GM19455 (cell line): Measurements from ENCODE around the gene FARS2.
"Not testable (repeated sequence)": the region's sequence is repeated elsewhere in the genome, so short reads cannot be mapped to it uniquely, and the experiment has no call there.

Experiments
- ATAC-seq: cut with Tn5 transposase; IDR thresholded peaks from one replicate; pipeline ENCODE4 v1.9.1; 2021; ENCODE audit not compliant: unreplicated experiment

The FARS2 gene

DNA sequence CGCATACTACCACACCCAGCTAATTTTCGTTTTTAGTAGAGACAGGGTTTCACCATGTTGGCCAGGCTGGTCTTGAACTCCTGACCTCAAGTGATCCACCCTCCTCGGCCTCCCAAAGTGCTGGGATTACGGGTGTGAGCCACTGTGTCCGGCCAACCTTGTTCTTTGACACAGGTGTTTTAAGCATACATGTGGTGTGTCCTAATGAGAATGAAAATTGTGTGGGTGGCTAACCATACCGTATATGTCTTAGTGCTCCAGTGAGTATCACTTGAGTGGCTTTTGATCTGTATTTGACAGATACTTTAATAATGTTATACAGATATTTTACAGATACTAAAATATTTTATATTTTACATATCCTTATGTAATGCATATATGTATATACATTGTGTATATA, 395.4 kb downstream of the FARS2 start:
- not testable (repeated sequence) for ATAC-seq

DNA sequence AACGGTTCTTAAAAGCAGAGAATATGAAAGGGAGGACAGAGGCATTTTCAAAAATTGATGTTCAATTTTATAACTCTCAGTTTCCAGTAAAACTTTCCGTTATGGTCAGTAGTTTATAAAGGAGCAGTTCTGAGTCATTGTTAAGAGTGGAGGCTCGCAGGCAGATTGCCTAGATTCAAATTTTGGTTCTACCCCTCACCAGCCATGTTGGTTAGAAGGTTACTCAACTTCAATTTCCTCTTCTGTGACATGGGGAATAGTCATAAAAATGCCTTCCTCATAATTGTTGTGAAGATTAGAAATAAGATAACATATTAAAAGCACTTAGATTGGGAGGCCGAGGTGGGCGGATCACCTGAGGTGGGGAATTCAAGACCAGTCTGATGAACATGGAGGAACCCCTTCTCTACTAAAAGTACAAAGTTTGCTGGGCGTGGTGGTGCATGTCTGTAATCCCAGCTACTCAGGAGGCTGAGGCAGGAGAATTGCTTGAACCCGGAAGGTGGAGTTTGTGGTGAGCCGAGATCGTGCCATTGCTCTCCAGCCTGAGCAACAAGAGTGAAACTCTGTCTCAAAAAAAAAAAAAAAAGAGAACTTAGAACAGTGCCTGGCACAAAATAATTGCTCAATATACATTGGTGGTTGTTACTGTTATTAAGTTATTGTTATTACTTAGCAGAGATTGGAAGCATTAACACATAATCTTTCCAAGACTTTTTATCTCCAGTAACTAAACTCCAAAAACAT, 396.5 kb downstream of the FARS2 start:
- ATAC-seq: no peak

DNA sequence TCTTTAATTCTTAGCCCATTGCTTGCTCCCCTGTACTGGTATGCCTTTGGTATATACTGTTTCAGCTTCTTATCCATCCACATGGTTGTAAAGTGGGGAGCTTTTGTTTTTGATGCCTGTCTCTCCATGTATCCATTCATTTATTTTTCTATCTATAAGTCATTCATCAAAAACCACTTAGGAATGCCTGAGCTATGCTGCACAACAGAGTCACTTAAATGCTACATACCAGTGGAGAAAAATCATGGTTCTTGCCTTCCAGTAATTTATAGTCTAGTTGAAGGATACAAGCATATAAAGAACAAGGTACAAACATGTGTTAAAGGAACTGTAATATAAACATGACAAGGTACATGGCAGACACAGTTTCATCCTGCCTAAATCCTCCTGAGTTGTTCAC, 398.2 kb downstream of the FARS2 start:
- ATAC-seq: no peak

GRCh38 chr6:5660772-5661171, 399.5 kb downstream of the FARS2 start:
- no peak for ATAC-seq

- no peak for ATAC-seq
Observed at GRCh38 chr6:5662797-5663196, 401.5 kb downstream of the FARS2 start.

DNA sequence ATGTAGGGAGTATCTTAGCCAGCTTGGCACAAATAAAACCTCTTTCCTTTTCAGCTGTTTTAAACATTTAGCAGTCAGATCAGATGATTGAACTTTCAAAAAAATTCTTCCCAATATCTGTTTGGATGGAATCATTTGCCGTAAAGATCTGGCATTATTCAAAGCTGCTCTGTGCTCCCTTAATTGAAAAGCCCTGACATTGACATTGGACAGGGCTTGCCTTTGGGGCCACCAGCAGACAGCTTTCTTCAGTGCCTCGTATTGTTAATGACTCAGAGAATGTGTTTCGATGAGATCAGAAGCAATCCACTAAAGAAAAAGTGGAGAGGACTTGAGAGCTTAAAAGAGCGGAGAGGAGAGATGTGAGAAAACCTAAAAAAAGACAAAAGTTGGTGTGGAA, 401.9 kb downstream of the FARS2 start:
- no peak for ATAC-seq

- ATAC-seq: no peak
Observed at GRCh38 chr6:5663739-5664138, 402.4 kb downstream of the FARS2 start.

DNA sequence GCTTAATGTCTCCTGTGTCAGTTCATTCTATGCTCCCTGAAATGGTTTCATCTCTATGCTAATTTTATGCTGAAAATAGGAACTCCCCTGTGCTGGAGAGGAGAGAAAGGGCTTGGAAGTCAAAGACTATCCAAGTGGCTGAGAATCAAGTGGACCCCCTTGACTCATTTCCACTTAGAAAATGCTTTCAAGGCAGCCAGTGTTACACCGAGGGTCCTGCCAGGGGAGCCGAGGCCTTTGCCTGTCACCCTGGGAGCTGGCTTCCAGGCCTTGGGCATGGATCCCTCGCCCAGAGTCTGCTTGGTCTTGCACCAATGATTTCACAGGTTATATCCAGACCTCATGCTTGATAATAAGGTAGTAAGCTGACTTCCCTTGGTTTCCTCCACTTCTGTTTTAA, 402.8 kb downstream of the FARS2 start:
- no peak for ATAC-seq

- no peak for ATAC-seq
Observed at GRCh38 chr6:5665173-5665572, 403.9 kb downstream of the FARS2 start.

GRCh38 chr6:5665667-5666066, 404.4 kb downstream of the FARS2 start:
- no peak for ATAC-seq

DNA sequence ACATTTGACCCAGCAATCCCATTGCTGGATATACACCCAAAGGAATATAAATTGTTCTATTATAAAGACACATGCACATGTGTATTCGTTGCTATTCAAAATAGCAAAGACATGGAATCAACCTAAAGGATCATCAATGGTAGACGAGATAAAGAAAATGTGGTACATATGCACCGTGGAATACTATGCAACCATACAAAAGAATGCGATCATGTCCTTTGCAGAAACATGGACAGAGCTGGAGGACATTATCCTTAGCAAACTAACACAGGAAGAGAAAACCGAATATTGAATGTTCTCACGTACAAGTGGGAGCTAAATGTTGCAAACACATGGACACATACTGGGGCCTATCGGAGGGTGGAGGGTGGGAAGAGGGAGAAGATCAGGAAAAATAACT, 405.4 kb downstream of the FARS2 start:
- no peak for ATAC-seq

GRCh38 chr6:5667737-5668136, 406.4 kb downstream of the FARS2 start:
- no peak for ATAC-seq

DNA sequence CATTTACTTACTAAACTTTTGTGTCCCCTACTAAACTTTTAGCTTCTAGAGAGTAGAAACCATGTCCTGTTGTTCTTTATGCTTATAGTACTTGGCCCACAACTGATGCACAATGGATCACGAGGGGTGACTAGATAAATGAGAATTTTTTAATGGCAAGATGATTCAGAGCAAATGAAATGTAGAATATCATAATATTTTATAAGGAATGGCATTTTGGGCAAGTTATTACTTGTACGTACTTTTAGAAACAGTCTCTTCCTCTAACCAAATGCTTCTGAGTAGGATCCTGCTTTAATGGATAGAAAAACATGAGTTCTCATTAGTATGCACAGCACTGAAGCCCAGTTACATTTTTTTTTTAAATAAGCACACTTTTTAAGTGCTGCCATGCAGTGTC, 409.1 kb downstream of the FARS2 start:
- ATAC-seq: no peak

DNA sequence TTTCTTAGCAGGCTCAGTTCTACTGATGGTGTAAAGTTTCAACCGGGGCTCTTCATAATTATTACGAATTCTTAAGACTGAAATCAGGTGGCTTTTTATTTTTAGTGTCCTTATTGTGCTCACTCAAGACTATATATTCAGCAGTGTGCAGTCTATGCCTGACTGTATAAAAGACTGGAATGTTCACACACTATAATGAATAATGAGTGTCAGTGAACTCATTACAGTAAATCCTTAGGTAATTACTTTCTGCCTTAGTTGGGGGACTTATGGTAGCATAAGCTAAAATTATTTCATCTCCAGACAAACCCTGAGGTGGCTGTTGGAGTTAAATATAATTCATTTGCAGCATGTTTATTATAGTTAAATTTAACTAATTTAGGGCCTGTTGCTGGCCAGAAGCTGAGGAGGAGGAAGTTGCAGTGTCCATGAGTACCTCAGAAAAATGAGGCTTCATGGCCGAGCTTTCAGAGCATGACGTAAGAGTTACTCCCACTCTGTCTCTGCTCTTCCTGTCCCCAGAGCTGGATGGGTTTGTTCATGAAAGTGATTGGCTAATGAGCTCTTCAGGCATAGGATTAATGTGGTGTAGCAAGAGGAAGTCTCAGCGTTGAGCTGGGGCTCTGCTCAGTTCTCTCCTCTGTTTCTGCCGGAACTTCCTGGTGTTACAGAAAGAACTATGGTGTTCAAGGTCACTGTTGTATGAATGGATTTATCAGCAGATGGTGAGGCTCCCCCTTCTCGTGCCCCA, 409.7 kb downstream of the FARS2 start:
- no peak for ATAC-seq

DNA sequence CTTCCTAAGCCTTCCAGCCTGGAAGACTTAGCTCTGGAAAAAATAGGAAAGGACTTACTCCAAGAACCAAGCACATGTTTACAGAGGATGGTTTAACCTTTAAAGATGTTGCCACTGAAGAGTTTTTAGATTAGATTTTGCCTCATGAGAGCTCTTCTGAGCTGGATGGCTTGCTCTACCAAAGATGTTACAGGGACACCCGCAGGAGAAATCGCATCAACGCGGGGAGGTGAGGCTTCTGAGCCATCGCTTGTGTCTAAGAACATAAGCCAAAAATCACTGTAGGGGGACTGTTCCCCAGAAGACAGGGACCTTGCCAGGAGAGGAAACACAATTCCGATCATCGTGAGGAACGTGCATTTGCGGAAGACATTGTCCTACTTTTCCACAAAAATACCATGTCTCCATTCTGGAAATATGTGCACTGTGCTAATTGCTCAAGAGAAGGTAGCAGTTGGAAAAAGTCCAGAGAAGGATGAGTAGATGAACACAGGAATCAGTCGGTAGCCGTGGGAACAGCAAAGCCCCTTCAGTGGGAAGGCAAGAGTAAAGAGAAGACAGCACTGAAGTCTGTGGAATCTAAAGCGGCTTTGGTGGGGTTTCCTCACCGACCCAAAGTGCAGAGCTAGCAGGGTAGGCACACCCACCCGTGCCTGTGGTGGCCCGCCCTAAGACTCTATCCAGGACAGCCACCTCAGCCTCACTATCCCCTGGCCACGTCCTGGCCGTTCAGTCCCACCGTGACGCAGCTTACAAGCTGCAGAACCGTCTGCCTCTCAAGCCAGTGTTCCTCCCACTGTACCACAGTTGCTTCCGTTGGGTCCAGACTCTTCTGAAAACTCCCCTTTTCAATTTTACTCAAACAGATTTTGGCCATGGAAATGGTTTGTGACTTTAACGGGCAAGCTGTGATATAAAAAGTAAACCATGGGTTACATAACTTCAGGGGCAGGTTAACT, 410.6 kb downstream of the FARS2 start:
- no peak for ATAC-seq

DNA sequence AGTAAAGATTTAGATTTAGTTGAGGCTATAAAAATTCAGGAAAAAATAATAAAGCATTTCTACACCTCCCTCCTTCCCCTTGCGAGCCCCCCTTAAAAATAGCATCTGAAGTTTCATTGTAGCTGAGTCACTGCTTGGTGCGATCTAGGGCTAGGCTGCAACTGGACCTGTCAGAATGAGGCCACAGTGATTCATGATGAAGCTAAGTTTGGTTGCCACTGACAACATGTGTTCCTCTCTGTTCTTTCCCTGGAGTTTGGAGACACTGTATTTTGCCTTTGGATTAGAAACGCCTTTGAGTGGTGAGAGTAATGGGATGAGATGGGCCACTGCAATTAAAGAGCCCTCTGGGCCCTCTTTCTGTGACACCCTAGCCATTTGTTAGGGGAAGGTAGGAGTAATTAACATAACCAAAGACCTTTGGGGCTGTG, 411.3 kb downstream of the FARS2 start:
- no peak for ATAC-seq

GRCh38 chr6:5673019-5673790, 411.9 kb downstream of the FARS2 start:
- ATAC-seq: no peak

- ATAC-seq: no peak
Observed at GRCh38 chr6:5674141-5674540, 412.8 kb downstream of the FARS2 start.

- ATAC-seq: no peak
Observed at GRCh38 chr6:5674721-5675120, 413.4 kb downstream of the FARS2 start.

DNA sequence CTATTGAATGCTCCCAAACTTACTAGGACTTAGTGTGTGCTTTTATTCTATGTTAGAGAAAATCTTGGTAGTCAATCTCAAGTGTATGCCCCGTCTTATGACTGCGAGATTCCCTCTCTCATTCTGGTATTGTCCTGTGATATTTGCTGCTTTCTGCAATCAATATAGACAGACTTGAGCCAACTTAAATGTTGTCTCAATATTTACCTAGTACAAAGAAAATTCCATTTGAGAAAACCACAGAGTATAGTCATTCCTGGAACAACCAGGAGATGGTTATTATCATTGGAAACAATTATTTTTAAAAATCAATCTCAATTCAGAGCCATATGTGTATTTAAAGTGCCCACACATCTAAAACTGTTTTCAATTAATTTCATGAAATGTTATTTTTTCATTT, 415.4 kb downstream of the FARS2 start:
- no peak for ATAC-seq
